Limb (tissue), 2 donors: ENCODE data around the gene SPRY1.

Experiments
- DNase-seq, 2 donors: peaks; one replicate each; pipeline ENCODE4 v3.0.0-alpha.2; 2016; ENCODE audit errors: extremely low spot score in 2 of 2

The SPRY1 gene

DNA sequence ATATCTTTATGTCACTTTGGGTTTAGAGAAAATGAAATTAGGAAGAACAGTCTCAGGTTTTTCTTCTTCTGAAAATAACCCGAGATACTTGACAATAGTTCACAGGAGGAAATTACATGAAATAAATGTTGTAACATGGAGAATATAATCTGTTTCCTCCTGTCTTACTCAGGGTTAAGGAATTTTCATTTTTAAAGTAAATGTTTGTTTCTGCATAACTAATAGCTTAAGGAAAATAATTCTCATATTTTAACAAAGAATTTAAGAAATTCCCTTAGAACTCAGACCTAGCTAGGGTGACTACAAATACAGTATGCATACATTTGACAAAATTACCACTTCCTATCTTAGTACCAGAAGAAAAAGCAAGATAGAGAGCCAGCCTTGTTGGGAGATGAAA, 17.2 kb upstream of the SPRY1 start:
- no peak for DNase-seq

DNA sequence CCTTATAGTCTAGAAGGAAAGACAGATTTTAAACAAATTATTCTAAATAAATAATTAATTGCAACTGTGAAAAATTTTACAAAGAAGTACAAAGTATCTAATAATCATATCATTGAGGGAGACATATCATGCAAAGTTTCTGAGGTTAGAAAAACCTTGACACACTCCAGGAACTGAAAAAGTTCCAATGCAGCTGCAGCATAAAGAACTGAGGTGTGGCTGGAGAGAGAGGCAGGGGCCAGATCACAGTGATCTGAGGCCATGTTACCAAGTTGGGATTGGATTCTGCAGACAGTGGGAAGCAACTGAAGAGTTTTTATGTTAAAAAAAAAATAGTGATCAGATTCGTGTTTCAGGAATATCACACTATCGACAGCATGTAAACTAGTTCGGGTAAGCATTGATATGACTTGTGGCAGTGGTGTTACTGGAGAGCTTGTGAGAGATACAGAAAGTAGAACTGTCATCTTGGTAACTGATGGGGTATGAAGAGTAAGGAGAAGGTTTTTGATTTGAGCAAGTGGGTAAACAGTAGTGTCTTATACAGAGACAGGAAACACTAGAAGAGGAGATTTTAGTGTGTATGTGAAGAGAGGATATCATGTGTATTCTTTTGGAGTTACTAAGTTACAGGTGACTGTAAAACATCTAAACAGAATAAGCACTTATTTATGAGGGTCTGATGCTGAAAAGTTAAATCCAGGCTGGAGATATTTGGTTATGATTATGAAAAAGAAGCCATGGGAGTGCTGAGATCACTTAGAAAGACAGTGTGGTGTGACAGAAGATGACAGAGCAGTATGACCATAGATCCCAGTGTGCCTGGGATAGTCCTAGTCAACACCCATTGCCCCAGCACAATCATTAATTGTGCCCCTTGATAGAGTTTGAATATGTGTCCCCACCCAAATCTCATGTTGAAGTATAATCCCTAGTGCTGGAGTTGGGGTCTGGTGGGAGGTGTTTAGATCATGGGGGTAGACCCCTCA, 15.6 kb upstream of the SPRY1 start:
- DNase-seq: no peak

DNA sequence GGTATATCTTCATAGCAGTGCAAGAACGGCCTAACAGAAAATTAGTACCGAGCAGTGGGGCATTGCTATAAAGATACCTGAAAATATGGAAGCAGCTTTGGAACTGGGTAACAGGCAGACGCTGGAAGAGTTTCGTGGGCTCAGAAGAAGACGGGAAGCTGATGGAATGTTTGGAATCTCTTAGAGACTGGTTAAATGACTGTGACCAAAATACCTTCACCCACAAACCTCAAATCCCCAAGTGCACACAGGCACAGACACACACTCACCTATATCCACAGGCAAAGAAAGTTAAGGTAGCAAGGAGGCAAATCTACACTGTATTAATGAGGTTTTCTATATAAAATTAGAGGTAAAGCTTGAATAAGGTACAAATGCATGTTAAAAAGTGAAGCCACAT, 14.6 kb upstream of the SPRY1 start:
- no peak for DNase-seq

DNA sequence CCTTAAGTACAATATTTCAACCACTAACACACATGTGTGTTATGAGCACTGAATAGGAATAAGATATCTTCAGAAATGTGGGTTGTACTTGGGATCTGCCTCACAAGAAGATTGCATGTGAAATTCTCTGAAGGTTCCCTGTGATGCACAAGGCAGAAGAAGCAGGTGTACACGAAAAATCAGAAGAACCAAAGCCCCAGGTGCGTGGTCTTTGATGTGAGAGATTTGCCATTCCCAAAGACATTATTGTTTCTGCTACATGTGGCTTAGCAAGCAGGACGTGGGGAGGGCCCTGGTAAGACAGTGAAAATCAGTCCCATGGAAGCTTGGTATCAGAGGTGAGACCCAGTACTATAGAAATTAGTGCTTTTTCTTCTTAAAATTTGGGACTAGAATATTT, 13.0 kb upstream of the SPRY1 start:
- DNase-seq: no peak

DNA sequence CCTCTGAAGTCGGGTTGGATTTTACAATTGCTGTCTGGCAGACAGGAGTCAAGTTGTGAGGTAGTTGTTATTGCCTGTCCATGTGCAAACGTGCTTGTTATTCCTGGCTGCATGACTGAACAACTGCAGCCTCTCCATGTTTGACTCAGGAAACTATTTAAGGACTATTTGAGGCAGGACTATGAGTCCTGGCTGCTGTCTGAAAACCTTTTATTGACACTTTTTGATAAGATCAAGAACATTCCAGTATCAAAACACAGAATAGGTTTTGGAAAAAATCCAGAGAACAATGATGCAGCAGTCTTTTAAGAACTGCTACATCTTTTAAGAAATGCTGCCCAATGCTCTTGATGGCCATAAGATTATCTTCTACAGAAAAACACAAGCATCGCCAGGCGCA, 10.0 kb upstream of the SPRY1 start:
- no peak for DNase-seq

DNA sequence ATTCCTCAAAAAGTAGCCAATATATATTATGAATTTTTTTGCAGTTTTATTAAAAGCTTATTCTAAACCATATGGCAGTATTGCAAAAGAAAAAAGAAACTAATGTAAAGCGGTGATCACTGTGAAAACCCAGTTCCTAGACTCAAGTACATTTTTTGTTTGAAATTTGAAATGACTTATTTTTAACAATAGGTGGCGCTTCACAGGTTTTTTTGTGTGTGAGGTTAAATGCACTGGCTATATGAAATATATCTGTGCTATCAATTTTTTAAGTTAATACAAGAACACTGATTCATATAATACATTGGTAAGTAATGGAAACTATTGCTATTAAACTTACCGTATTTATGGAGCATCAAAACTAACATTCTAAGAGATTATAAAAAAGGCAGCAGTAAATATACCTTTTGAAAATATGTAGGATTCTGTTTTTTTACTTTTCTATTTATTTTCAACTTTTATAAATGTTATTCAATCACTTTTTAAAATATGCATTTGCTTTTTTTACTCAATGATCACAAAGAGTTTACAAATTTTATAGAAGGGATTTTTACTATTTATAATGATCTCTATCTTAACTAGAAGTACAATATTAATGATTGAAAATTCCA, 5.6 kb upstream of the SPRY1 start:
- DNase-seq: no peak

DNA sequence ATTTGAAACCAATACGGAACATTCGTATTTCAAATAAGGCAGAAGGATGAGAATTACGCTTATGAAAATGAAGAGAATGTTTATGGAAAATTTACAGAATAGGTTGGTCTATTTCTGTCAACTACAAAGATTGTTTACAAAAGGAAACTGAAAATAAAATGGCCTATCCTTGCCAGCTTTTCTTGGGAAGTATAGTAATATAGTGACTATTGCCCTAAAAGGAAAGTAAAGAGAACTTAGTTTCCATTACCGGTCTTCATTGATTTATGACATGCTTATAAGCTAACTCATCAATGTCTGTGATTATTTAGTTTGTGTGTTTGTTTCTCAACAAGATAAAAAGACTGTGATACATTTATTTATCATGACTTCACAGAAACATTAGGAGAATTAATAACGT, 2.9 kb upstream of the SPRY1 start:
- DNase-seq: no peak

DNA sequence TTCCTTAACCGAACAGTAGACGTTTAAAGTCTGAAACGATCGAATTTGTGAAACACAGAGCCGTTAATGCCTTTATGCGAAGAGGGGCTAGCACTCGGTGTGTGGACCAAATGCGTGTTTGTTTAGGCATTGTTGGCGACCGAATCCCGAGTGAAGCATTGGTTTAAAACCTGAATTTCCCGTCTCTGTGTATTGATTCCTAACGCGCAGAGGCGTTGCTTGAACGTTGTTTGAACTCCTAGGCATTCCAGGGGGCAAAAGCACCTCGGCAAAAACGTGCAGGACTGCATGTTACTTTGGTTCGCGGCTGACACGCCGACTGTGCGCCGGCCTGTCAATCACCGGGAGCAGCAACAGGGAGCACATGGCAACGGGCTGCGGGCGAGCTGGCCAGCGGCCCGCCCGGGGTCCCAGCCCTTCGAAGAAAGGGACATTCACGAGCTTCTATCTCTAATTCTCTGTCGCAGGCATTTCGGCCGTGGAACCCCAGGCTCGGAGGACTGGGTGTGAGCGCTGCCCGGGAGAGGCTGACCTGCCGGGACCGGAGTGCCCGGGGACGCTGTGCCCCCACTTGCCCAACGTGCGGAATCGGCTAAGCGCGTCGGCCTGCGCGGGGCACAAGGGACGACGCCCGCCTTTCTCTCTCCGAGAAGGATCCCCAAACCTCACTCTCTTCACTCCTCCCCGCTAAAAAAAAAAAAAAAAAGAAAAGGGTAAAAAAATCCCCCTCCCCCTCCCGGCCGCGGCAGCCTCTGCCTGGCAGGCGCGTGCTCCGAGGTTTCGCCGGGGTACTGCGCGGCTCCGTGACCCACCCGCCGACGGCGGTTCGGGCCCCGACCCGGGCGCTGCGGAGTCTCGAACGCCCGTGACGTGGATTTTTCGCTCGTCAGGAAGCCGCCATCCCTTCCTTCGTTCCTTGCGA, 810 bp downstream of the SPRY1 start:
- peak in 1 of 2 donors; percentile 79 for DNase-seq

DNA sequence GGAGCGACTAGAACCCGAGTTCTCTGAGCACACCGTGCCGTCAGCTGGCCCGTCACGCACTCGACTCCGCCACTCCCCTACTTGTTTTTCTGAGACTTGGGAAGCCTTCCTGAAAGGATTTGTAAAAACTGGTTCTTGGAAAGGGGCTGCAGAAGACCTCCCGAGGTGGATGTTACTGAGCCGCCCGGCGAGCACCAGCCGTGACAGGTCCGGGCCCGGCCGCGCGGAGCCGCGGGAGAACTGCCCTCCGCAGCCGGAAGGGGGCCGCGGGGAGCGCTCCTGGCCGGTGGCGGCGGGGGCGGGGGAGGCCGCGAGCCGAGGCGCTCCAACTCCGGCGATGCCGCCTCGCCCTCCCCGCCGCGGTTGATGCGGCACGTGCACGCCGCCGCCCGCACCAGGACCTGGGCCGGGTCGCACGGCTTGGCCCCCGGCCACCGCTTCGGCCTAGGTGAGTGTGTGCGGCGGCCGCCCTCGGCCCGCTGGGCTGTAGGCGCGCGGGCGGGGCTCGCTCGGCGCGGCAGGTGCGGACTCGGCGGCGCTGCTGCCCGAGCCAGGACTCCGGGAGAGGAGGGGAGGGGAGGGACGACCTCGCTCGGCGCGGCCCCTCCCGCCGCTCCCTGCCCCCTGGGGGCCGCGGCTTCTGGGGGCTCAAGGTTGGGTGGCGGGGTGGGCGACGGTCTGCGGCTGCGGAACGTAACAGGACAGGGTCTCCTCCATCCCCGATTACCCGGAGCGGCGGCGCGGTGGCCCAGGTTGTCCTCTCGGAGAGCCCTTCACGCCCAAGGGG, 1.7 kb downstream of the SPRY1 start:
- DNase-seq: peak in 1 of 2 donors; percentile 86

DNA sequence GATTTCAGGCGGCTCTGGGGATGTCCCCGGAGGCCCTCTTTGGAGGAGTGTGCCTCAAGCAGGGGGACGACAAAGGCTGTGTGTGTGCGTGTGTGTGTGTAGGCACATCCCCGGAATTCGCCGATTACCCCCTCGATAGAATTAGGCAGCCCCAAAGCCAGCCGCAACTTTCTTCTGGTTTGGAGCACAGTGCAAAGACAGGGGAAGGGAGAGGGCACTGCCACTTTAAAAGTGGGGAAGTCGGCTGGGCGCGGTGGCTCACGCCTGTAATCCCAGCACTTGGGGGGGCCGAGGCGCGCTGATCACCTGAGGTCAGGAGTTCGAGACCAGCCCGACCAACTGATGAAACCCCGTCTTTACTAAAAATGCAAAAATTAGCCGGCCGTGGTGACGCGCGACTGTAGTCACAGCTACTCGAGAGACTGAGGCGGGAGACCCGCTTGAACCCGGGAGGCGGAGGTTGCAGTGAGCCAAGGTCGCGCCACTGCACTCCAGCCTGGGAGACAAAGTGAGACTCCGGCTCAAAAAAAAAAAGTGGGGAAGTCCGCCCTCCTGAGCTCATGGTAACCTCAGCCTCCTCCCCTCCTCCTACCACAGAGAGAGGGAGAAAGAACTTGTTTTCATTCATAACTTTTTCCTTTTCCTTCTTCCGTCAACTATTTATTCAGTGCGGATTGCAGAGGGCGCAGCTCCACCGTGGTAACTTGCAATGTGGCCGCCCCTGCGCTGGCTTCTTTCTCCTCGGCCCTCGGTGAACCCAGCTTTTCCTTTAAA, 2.4 kb downstream of the SPRY1 start:
- no peak for DNase-seq

DNA sequence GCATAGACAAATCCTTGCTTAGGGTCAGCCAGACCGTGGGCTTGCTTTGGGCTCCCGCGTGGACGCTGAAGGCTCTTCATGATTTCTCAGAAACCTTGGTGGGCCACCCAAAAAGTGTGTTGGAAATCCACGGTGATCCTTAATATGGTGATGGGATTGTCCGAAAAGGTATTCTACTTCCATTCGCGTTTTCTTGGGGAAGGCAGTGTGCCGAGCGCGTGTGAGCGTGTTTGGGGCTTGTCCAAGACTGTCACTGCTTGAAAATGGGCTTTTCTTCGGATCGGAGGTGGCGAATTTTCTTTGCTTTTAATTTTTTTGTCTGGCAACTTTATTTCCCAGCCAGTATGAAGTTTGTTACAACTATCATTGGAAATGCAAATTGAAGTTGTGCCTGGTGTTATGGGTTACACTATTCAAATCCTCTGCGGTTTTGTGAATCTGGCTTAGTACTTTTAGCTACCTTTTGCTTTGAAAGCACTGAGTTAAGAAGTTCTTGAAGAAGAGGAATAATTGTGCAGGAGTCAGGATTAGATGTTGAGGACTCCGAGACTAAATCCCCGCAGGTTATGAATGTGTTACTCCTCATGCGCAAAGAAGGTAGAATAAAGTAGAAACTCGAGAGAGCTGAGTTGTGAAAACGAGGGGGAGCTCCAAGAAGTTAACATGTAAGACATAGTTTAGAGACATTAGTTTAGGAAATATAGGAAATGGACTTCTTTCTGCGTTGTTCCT, 3.2 kb downstream of the SPRY1 start:
- DNase-seq: peak in 1 of 2 donors; percentile 77

DNA sequence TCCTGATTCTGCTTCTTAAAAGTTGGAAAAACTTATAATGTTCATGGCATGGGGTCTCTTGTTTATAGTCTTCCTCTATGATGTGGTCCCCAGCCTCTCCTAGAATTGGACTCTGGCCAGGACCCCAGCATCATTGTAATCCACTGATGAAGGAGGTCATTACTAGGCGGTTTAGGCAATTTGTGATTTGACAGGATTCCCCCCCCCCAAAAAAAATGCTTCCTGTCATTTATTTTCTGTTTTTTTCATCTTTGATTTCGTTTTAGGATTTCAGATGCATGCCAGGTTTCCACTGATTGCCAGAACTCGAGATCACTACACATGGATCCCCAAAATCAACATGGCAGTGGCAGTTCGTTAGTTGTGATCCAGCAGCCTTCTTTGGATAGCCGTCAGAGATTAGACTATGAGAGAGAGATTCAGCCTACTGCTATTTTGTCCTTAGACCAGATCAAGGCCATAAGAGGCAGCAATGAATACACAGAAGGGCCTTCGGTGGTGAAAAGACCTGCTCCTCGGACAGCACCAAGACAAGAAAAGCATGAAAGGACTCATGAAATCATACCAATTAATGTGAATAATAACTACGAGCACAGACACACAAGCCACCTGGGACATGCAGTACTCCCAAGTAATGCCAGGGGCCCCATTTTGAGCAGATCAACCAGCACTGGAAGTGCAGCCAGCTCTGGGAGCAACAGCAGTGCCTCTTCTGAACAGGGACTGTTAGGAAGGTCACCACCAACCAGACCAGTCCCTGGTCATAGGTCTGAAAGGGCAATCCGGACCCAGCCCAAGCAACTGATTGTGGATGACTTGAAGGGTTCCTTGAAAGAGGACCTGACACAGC, 4.9 kb downstream of the SPRY1 start:
- DNase-seq: no peak

DNA sequence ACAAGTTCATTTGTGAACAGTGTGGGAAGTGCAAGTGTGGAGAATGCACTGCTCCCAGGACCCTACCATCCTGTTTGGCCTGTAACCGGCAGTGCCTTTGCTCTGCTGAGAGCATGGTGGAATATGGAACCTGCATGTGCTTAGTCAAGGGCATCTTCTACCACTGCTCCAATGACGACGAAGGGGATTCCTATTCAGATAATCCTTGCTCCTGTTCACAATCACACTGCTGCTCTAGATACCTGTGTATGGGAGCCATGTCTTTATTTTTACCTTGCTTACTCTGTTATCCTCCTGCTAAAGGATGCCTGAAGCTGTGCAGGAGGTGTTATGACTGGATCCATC, 5.5 kb downstream of the SPRY1 start:
- DNase-seq: no peak

DNA sequence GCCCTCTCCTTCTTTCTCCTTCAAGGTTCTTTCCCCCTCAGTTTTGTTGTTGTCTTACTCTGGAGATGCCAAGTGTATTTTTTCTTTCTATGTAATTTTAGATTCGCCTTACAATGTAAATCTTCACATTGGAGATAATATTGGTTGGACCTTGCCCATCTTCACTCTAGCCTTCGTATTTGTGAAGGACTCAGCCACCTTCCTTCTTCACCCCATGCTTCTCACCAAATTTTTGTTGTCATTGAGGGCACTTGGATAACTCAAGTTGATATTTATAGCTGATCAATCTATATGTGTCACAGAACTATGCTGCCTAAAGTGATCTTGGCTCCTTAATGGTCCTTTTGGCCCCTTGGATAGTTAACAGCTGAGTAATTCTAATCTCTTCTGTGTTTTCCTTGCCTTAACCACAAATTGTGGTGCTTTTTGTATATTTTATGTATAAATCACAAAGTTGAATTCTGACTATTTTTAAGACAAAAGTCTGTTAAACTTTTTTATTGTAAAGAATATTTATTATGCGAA, 6.5 kb downstream of the SPRY1 start:
- DNase-seq: no peak

DNA sequence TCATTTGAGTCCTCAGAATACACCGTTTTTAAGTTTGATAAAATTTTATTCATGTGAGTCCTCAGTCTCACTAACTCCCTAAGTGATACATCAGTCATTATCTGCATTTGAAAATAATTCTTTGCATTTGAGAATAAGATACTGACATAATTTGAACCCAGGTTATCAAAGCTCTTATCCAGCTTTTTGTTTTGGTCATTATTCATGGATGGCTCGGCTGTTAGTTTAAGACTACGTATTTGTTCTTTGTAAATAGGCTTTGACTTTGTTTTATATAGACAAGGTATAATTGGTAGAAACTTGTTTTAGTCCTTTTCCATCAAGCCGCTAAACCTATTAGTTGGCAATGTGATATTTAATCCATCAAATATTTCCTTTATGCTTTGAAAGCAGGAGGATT, 7.9 kb downstream of the SPRY1 start:
- no peak for DNase-seq

DNA sequence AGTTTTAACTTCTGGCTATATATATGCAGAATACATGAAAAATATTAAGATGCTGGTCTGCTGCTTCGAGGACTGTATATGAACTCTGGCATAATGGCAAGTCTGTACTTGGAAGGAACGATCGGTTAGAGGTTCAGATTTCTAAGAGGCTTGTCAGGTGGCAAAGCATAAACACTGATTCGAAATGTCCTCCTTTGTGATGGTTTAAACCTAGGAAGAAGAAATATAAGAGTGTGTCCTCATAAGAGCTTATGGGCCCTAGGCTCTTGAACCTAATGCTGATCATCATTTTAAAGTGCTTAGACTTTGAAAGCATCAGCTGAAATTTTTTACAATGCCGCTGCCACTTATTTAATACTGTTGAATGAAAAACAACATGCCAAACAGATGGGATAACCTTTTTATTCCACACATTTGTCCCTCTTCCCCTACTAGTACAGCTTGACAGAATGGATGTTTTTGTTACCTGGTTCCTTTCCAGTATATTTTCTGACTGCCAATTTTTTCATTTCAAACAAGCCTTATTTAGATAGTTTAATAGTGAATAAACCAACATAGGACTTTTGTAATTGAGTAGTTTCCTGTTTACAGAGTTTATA, 8.8 kb downstream of the SPRY1 start:
- no peak for DNase-seq

DNA sequence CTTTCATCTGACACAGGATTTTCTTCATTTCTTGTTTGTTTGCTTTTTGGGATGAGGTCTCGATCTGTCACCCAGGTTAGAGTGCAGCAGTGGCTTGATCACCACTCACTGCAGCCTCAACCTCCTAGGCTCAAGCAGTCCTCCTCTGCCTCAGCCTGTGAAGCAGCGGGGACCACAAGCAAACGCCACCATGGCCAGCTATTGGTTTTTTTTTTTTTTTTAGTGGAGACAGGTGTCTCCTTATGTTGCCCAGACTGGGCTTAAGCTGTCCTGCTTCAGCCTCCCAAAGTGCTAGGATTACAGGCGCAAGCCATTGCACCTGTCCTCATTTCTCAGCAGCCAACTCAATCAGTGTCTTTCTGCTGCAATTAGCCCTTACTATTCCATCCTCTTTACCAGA, 10.3 kb downstream of the SPRY1 start:
- DNase-seq: no peak

DNA sequence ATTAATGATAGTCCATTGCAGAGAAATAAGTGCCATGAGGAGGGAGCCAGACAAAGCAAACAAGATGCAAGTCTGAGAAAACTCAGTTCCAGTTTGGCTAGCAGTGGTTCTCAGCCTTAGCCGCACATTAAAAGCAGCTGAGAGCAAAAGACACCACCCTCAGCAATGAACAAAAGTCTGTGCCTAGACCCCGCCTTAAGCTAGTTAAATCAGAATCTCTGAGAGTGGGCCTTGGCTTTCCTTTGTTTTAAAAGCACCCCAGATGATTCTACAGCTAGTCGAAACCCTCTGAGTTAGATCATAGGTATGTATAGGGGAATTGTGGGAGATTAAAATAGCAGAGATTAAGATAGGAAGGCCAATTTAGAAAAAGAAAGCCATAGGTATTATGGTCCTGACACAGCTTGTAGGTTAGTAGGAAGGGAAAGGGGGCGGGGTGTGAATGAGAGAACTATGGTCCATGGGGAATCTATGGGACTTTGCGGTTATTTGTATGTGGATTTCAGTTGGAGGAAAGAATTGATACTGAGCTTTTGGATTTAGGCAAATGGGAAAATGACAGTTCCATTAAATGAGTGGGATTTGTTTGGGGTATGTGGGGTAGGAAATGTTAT, 12.0 kb downstream of the SPRY1 start:
- DNase-seq: no peak
